Right lobe of liver (tissue), 6 donors: ENCODE results near the gene LZTFL1. TPM values are rescaled to one million over a fixed set of nuclear protein-coding genes. Genes with fewer than 3 reads are reported as not detected.

ENCODE experiments used
- ATAC-seq, 4 donors: fragments of 200-7000 bp; cut with Tn5 transposase; one replicate each; pipeline ENCODE4 v1.9.1; 2020; ENCODE audit warnings: mild to moderate bottlenecking in 4 of 4, moderate library complexity in 4 of 4
- DNase-seq, 3 donors: peaks; one replicate each; pipeline ENCODE4 v3.0.0-alpha.2; 2020
- H3K27ac ChIP-seq, 3 donors: fragments of 200-600 bp; one replicate each; pipeline ENCODE4 v1.8.0; 2022
- H3K27me3 ChIP-seq, 2 donors: fragments of 200-600 bp; one replicate each; pipeline ENCODE4 v1.8.0; 2022
- H3K36me3 ChIP-seq, 4 donors: fragments of 200-600 bp; sonication (generic) in 1 of 4; one replicate each; pipeline versions ENCODE4 v1.5.1 to v1.8.0; 2017 to 2022; ENCODE audit warnings: control low read depth in 1 of 4
- H3K4me1 ChIP-seq, 4 donors: fragments of 200-600 bp; sonication (generic) in 1 of 4; one replicate each; pipeline versions ENCODE4 v1.5.1 to v1.8.0; 2017 to 2022; ENCODE audit warnings: control low read depth in 1 of 4
- H3K4me3 ChIP-seq, 3 donors: fragments of 200-600 bp; one replicate each; pipeline ENCODE4 v1.8.0; 2022
- H3K9me3 ChIP-seq, 4 donors: fragments of 200-600 bp; sonication (generic) in 1 of 4; one replicate each; pipeline versions ENCODE4 v1.5.1 to v1.8.0; 2017 to 2022; ENCODE audit warnings: control low read depth in 1 of 4
- CTCF ChIP-seq, 4 donors: fragments of 200-600 bp in 3 of 4; fragments of 450-650 bp in 1 of 4; IDR thresholded peaks; one replicate each; pipeline versions ENCODE4 v1.5.1 to v1.8.0; 2016 to 2022; ENCODE audit warnings: antibody characterized with exemption in 4 of 4, mild to moderate bottlenecking in 2 of 4
- POLR2A ChIP-seq: fragments of 450-650 bp; IDR thresholded peaks from one replicate; pipeline ENCODE4 v1.6.1; 2017; ENCODE audit warnings: antibody characterized with exemption, mild to moderate bottlenecking
- WGBS: methylation state at CpG from one replicate; pipeline ENCODE4 v1.1.6; 2018; ENCODE audit warnings: low coverage, low lambda C conversion rate; ENCODE audit not compliant: insufficient coverage; ENCODE audit errors: missing lambda C conversion rate; 5-methylcytosine and 5-hydroxymethylcytosine counted together
- intact Hi-C, 2 donors: fragments of 100-400 bp; cut with DNase I; formaldehyde crosslinking; loops; one replicate each; pipeline versions ENCODE4 v1.11.2 to v1.14.1; 2022
- total RNA-seq, 6 experiments: library from RNA; depleted of rRNA in 2 of 6; stranded (reverse); fragments of >200 nt in 2 of 6; fragmentation: NEBNext Ultra II Directional in 3 of 6; extraction: Animal tissue kit (Norgen Biotek cat#: 25700) in 3 of 6; gene quantifications; one replicate each; pipeline versions ENCODE4 v1.1.0 to v1.2.4, GENCODE V29; 2016 to 2023
- donor health status: DM: no; HTN: yes; CAD: no.
- donor health status: DM: no; HTN: no; CAD: no.
- donor health status: DM: no; HTN: no; CAD: no.
- donor health status: DM: no; HTN: yes; CAD: no.
- donor health status: DM: no; HTN: yes; CAD: no.

Gene LZTFL1
- total RNA-seq, 6 experiments from 2014 or later, result 2.6 to 12.8 (median 6.0) TPM

GRCh38 chr3:45868213-45868612 is 26.3 kb upstream of the LZTFL1 start:
- Histone ChIP-seq H3K4me3 (no peak overlapping the region), H3K27me3 (no peaks in the 10 kb centered on the region), H3K9me3 (no peaks in the 10 kb centered on the region), H3K27ac (no peak overlapping the region), H3K36me3 (no peaks in the 10 kb centered on the region), H3K4me1 (no peaks in the 10 kb centered on the region)
- no peak for DNase-seq
- ATAC-seq, result no peak
- intact Hi-C loops, result no loop called here
- WGBS, result 80% methylated on average over 2 of the region's 2 CpGs
- TF ChIP-seq POLR2A, result no peak
- no peak for TF ChIP-seq CTCF (IDR thresholded peaks at IDR 0.05)

- H3K4me3 ChIP-seq, result no peak overlapping the region
- intact Hi-C loops, result no loop called here
- no peak overlapping the region for H3K27ac ChIP-seq
- H3K9me3 ChIP-seq, result no peaks in the 10 kb centered on the region
- ATAC-seq (no peak), DNase-seq (no peak)
- H3K4me1 ChIP-seq, result peaks cover 0 to 15% (median 4%) of the 10 kb centered on the region in 4 donors
- TF ChIP-seq POLR2A (no peak), CTCF (IDR thresholded peaks at IDR 0.05) (no peak)
- no peaks in the 10 kb centered on the region for H3K27me3 ChIP-seq
- WGBS, result 44% methylated on average over 6 of the region's 6 CpGs
- no peaks in the 10 kb centered on the region for H3K36me3 ChIP-seq
These were observed 23.6 kb upstream of the LZTFL1 start for GRCh38 chr3:45865563-45865962.

- DNase-seq, result no peak
- Histone ChIP-seq H3K36me3 (no peaks in the 10 kb centered on the region), H3K27ac (no peak overlapping the region), H3K4me1 (peaks cover 0 to 21% (median 8%) of the 10 kb centered on the region in 4 donors), H3K27me3 (no peaks in the 10 kb centered on the region), H3K4me3 (no peak overlapping the region), H3K9me3 (no peaks in the 10 kb centered on the region)
- intact Hi-C loops, result no loop called here
- ATAC-seq, result no peak
- no peak for TF ChIP-seq POLR2A
- TF ChIP-seq CTCF (IDR thresholded peaks at IDR 0.05), result no peak
- 66% methylated on average over 8 of the region's 8 CpGs for WGBS
These were observed 23.0 kb upstream of the LZTFL1 start for GRCh38 chr3:45864760-45865519.

- DNase-seq (no peak), ATAC-seq (peak; percentile 83 to 86 (median 85))
- 25% methylated on average over 7 of the region's 7 CpGs for WGBS
- H3K9me3 ChIP-seq, result no peaks in the 10 kb centered on the region
- TF ChIP-seq CTCF (IDR thresholded peaks at IDR 0.05) (no peak), POLR2A (no peak)
- peak overlapping the region in 1 of 3 donors; percentile 11 for H3K27ac ChIP-seq
- H3K4me3 ChIP-seq, result no peak overlapping the region
- intact Hi-C loops, result no loop called here
- peaks cover 0 to 35% (median 13%) of the 10 kb centered on the region in 4 donors for H3K4me1 ChIP-seq
- H3K36me3 ChIP-seq, result no peaks in the 10 kb centered on the region
- H3K27me3 ChIP-seq, result no peaks in the 10 kb centered on the region
These were observed 19.3 kb upstream of the LZTFL1 start for GRCh38 chr3:45861043-45861719.
